Colonic mucosa (tissue), 4 donors: ENCODE measurements around the gene MAN1A1. TPM values are rescaled to one million over a fixed set of nuclear protein-coding genes. Genes with fewer than 3 reads are reported as not detected.

Experiments
- DNase-seq: peaks from one replicate; pipeline ENCODE4 v3.0.0-alpha.2; 2020
- H3K27ac ChIP-seq: fragments of 200-600 bp; one replicate; pipeline ENCODE4 v1.8.0; 2021
- H3K27me3 ChIP-seq: fragments of 200-600 bp; one replicate; pipeline ENCODE4 v1.8.0; 2021
- H3K36me3 ChIP-seq: fragments of 200-600 bp; one replicate; pipeline ENCODE4 v1.8.0; 2021
- H3K4me1 ChIP-seq: fragments of 200-600 bp; one replicate; pipeline ENCODE4 v1.8.0; 2021; ENCODE audit warnings: mild to moderate bottlenecking
- H3K4me3 ChIP-seq: fragments of 200-600 bp; one replicate; pipeline ENCODE4 v1.8.0; 2021
- H3K9ac ChIP-seq, 2 donors: one replicate each; pipeline ENCODE4 v1.7.0; 2013; ENCODE audit warnings: control low read depth in 2 of 2, low read depth in 2 of 2, low read length in 2 of 2
- H3K9me3 ChIP-seq: fragments of 200-600 bp; one replicate; pipeline ENCODE4 v1.8.0; 2021
- intact Hi-C: fragments of 100-400 bp; cut with DNase I; formaldehyde crosslinking; loops from one replicate; pipeline ENCODE4 v1.14.1; 2022
- total RNA-seq, 2 donors: library from RNA; stranded (reverse); fragmentation: NEBNext Ultra II Directional in 1 of 2; extraction: Animal tissue kit (Norgen Biotek cat#: 25700) in 1 of 2; gene quantifications; one replicate each; pipeline ENCODE4 v1.2.1, GENCODE V29; 2021
- TF ChIP-seq, protein P1 (sequence below): fragments of 200-600 bp; IDR thresholded peaks from one replicate; pipeline ENCODE4 v1.8.0; 2022; ENCODE audit warnings: antibody characterized with exemption, mild to moderate bottlenecking
- donor health status: healthy.
- donor health status: DM: no; HTN: no; CAD: no.
- donor health status: DM: no; HTN: no; CAD: no.

The MAN1A1 gene
- total RNA-seq, 2 donors from 2014 or later: 43.5 to 77.1 TPM

- Histone ChIP-seq H3K36me3 (no peaks in the 10 kb centered on the region), H3K27me3 (no peaks in the 10 kb centered on the region), H3K4me1 (no peaks in the 10 kb centered on the region), H3K9me3 (no peaks in the 10 kb centered on the region), H3K4me3 (no peak overlapping the region), H3K27ac (no peak overlapping the region), H3K9ac (no peak overlapping the region)
- intact Hi-C loops: no loop called here
- no peak for DNase-seq
- TF ChIP-seq, protein P1, sequence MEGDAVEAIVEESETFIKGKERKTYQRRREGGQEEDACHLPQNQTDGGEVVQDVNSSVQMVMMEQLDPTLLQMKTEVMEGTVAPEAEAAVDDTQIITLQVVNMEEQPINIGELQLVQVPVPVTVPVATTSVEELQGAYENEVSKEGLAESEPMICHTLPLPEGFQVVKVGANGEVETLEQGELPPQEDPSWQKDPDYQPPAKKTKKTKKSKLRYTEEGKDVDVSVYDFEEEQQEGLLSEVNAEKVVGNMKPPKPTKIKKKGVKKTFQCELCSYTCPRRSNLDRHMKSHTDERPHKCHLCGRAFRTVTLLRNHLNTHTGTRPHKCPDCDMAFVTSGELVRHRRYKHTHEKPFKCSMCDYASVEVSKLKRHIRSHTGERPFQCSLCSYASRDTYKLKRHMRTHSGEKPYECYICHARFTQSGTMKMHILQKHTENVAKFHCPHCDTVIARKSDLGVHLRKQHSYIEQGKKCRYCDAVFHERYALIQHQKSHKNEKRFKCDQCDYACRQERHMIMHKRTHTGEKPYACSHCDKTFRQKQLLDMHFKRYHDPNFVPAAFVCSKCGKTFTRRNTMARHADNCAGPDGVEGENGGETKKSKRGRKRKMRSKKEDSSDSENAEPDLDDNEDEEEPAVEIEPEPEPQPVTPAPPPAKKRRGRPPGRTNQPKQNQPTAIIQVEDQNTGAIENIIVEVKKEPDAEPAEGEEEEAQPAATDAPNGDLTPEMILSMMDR: no peak
Observed at GRCh38 chr6:119237177-119237715, 112.3 kb downstream of the MAN1A1 start.

GRCh38 chr6:119234941-119235340 is 114.6 kb downstream of the MAN1A1 start:
- no peaks in the 10 kb centered on the region for H3K27me3 ChIP-seq
- no peak overlapping the region for H3K4me3 ChIP-seq
- intact Hi-C loops: no loop called here
- no peaks in the 10 kb centered on the region for H3K36me3 ChIP-seq
- TF ChIP-seq, protein P1: no peak
- H3K9ac ChIP-seq: no peak overlapping the region
- no peaks in the 10 kb centered on the region for H3K4me1 ChIP-seq
- no peak for DNase-seq
- no peak overlapping the region for H3K27ac ChIP-seq
- no peaks in the 10 kb centered on the region for H3K9me3 ChIP-seq

DNA sequence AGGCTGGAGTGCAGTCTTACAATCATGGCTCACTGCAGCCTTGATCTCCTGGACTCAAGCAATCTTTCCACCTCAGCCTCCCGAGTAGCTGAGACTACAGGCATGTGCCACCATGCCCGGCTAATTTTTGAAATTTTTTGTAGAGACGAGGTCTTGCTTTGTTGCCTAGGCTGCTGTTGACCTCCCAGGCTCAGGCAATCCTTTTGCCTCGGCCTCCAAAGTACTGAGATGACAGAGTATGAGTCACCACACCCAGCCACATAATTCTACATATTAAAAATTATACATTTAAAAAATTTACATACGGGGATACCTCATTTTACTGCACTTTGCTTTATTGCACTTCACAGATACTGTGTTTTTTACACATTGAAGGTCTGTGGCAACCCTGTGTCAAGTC is 115.1 kb downstream of the MAN1A1 start:
- H3K4me3 ChIP-seq: no peak overlapping the region
- H3K4me1 ChIP-seq: no peaks in the 10 kb centered on the region
- TF ChIP-seq, protein P1: no peak
- no peak overlapping the region for H3K9ac ChIP-seq
- DNase-seq: no peak
- H3K27ac ChIP-seq: no peak overlapping the region
- no peaks in the 10 kb centered on the region for H3K36me3 ChIP-seq
- intact Hi-C loops: no loop called here
- H3K27me3 ChIP-seq: no peaks in the 10 kb centered on the region
- no peaks in the 10 kb centered on the region for H3K9me3 ChIP-seq

DNA sequence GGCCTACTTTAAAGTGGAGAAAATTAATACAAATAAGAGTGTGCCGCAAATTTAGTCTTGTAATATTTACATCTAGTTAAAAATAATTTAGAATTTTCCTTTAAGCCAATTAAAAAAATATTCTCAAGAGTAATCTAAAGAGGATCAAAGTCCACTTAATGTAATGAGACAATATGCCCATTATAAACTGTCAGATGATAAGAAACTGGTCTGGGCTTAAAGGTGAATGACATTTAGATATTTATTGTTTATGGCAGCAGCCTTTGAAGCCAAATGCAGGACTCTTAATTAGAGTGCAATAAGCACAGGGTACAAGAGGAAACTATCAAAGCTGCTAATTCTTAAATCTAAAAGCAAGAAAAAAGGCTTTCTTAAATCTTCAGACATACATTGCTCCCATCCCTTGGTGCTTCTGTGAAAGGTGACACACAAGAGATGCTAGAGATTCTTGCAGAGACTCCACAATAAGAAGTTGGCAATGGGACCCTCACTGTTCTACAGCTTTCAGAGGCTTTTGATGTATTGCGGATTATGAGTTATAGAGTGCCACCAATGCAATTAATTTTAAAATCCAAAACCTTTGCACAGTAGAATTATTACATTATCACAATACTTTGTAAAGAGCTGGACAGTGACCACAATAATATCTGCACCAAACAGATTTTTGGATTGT is 116.1 kb downstream of the MAN1A1 start:
- Histone ChIP-seq H3K36me3 (no peaks in the 10 kb centered on the region), H3K4me3 (no peak overlapping the region), H3K27me3 (no peaks in the 10 kb centered on the region), H3K9me3 (no peaks in the 10 kb centered on the region), H3K4me1 (no peaks in the 10 kb centered on the region), H3K9ac (no peak overlapping the region), H3K27ac (no peak overlapping the region)
- intact Hi-C loops: no loop called here
- TF ChIP-seq, protein P1: no peak
- DNase-seq: no peak

GRCh38 chr6:119231394-119231793 is 118.2 kb downstream of the MAN1A1 start:
- intact Hi-C loops: no loop called here
- no peak overlapping the region for H3K4me3 ChIP-seq
- no peaks in the 10 kb centered on the region for H3K4me1 ChIP-seq
- no peak overlapping the region for H3K27ac ChIP-seq
- no peak for DNase-seq
- H3K36me3 ChIP-seq: no peaks in the 10 kb centered on the region
- no peaks in the 10 kb centered on the region for H3K27me3 ChIP-seq
- TF ChIP-seq, protein P1: no peak
- H3K9me3 ChIP-seq: no peaks in the 10 kb centered on the region
- no peak overlapping the region for H3K9ac ChIP-seq
